Measurements from ENCODE around the gene GPAT2.
"Not testable (repeated sequence)": the region's sequence is repeated elsewhere in the genome, so short reads cannot be mapped to it uniquely, and the experiment has no call there.

Gene GPAT2

GRCh38 chr2:96034792-96035191 lies at the start of gene GPAT2:
Gene GPAT2, minus strand, starts transcription at chr2:96034916. Its CDS starts 2,557 bp downstream, at chr2:96032359.
- not testable (repeated sequence) for DNase-seq

DNA sequence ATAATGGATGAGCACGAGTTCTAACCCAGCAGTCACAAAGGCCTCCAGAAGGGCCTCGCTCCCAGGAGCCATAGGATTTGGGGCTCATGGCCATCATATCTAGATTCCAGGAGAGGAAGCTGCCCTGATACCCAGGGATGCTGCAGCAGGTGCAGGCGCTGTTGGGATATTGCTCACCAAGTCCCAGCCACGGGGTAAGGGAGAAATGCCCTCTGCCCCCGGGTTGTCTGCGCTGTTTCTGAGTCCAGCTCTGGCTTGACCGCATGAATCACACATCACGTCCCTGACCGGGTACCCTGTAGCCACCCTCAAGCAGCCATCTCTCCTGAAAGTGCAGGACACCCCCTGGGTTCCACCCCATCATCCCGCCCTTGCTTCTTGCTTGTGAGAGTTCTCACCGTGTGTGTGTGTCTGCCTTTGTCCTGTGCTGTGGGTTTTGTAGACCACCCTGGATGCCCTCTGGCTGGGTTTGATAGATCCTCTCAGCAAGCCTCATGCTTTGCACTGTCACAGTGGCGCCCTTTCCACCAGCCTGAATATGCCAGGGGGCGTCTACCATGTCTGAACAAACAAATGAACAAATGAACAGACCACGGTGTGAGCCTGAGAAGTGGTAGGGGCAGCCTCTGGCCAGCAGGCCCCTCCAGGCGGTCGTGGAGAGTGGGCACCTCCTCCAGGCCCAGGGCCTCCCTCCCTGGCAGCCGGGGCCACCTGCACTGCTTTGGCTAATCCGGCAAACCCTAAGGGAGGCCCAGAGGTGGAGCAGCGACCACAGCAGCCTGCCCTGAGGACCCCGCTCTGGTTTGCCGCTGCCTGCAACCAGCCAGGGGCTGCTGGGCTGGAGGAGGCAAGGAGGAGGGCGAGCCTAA lies 49.5 kb upstream of the GPAT2 start:
- DNase-seq: no peak

DNA sequence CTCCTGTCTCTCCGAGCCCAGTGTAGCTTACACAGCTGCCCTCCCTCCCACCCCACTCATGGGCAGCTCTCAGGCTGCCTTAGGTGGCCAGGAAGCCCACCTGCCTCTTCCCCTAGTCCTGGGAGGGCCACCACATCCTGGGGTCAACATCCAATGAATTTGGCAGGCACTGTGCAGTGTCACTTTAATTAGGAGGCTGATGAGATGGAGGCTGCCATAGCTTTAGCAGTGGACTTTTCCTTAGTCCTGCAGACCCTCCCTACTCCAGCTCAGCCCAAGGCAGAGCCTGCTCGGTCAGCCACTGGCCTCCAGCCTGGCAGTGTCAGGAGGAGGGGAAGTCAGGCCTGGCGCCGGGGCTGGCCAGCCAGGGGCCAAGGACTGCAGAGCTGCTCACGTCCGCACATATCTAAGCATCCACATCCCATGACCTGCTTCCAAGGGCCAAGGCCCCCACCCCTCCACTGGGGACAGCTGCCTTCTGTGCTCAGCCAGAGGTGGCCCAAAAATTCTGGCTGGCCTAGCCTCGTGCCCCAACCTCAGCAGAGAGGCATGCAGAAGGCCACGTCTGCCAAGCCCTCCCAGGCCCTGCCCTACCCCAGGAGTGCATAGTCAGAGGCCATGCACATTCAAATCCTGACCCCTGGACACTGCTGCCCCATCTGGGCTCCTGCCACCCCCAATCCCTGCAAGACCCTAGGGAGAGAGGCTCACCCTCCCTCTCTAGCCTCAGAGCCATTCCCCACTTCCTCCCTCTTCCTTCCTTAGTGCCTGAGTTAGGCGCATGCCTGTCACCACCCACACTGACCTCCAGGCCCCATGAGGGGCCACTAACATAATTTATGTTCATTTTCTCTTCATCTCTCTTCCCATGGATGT lies 48.6 kb upstream of the GPAT2 start:
- DNase-seq: no peak

GRCh38 chr2:96082211-96083063 lies 47.7 kb upstream of the GPAT2 start:
- DNase-seq: peak; percentile 54 to 63

DNA sequence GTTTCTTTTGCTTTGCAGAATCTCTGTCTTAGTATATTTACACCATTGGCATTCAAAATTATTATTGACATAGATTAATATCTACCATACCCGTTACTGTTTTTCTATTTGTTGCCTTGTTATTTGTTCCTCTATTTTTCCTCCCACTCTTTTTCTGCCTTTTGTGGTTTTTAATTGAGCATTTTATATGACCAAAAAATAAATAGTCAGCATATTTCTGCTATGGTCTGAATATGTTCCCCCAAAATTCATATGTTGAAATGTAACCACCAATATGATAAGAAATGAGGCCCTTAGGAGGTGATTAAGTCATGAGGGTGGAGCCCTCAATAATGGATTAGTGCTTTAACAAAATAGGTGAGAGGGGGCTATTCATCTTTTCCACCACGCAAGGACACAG lies 46.3 kb upstream of the GPAT2 start:
- no peak for DNase-seq

DNA sequence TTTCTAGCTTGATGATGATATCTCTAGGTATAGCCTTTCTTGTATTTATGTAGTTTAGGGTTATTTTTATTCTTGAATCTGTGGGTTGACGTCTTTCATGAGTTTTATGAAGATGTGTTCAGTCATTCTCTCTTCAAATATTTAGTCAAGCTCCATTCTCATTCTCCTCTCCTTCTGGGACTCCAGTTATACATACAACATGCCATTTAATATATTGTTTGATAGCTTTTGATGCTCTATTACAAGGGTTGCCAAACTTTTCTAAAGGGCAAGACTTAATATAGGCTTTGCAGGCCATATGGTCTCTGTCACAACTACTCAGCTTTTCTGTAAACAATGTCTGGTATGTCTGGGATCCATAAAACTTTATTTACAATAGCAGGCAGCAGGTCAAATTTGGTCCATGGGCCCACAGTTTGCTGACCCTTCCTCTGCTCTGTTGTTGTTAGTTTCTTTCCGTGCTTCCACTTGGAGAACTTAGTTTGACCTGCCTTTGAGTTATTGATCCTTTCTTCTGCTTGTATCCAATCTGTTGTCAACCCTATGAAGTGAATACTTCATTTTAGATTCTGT lies 40.6 kb upstream of the GPAT2 start:
- no peak for DNase-seq

DNA sequence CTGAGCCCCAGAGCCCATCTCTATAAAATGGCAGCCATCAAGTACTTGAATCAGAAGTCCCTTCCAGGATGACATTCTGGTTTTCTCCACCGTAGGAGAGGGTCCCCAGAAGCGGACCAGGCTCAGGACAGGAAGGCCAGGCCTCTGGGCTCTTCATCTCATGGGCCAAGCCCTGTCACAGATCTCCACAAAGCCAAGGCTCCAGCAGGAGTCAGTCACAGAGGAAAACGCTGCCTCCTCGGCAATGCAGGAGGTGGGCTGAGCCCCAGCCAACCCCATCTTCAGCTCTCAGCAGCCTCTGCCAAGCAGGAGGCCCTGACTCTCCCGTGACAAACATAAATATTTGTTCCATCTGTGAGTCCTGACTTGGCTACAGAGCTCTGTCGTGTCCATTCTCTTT lies 39.4 kb upstream of the GPAT2 start:
- DNase-seq: no peak

DNA sequence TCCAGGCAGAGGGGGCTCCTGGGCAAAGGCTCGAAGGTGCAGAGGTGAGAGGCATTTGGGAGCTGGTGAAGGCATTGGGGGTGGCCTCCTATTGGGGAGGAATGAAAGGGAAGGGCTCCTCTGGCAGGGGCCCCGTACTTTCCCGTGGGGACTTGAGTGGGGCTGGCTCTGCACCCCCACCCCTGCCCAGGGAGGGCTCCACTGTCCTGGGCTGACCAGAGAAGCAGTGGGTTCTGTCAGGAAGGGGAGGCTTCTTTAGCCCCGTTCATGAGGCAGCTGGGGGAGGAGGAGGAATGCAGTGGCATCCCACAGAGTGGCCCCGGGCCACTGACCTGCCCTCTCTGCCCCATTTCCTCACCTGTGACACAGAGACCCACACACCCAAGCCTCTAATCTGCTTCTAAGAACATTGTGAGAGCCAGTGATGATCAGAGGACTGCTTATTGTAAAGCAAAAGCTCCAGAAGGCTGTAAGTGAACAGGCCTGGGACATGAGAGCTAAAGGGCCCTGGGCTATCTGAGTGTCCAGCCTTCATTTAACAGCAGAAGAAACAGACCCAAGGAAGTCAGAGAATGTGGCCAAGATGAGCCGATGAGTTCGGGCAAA lies 38.6 kb upstream of the GPAT2 start:
- DNase-seq: no peak

GRCh38 chr2:96072746-96073145 lies 38.0 kb upstream of the GPAT2 start:
- DNase-seq: no peak

GRCh38 chr2:96071977-96072491 lies 37.3 kb upstream of the GPAT2 start:
- not testable (repeated sequence) for DNase-seq

- DNase-seq: not testable (repeated sequence)
Measured at GRCh38 chr2:96071087-96071976, 36.6 kb upstream of the GPAT2 start.

- not testable (repeated sequence) for DNase-seq
Measured at GRCh38 chr2:96070351-96070750, 35.6 kb upstream of the GPAT2 start.

GRCh38 chr2:96069878-96070277 lies 35.2 kb upstream of the GPAT2 start:
- not testable (repeated sequence) for DNase-seq

GRCh38 chr2:96067902-96068581 lies 33.3 kb upstream of the GPAT2 start:
- DNase-seq: not testable (repeated sequence)

- DNase-seq: not testable (repeated sequence)
Measured at GRCh38 chr2:96067098-96067660, 32.5 kb upstream of the GPAT2 start.

DNA sequence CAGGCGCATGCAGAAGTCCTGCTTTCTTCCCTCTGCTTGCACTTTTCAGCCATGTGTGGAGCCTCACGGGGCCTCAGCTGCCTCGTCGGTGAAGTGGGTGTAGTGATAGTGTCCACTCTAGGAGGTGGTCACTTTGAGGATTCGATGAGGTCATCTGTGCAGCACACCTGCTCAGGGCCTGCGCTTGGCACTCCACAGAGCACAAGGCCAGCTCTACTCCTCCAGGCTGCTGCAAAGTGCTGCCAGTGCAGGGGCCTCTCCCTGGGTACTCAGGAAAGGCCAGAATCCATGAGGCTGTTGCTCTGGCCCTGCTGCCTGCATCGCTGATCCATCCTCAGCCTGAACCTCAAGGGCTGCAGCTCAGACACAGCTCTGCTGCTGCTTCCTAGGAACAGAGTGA lies 31.8 kb upstream of the GPAT2 start:
- DNase-seq: not testable (repeated sequence)

DNA sequence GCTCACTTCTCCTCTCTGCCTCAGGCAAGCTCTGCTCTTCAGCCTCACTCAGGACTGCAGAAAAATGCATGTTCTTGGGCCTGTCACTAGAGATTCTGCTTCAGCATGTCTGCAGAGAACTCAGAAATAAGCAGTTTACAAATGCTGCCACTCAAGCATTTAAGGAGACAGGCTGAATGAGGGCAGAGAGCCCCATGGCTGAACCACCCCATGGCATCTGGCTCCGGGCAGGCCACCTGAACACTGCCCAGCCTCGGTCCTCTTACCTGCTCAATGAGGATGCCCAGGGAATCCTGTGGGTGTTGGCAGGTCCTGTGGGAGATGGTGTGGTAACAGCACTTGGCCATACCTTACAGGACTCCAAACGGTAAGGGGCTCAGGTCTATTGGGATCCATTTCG lies 31.2 kb upstream of the GPAT2 start:
- DNase-seq: not testable (repeated sequence)

- no peak for DNase-seq
Measured at GRCh38 chr2:96065381-96065930, 30.7 kb upstream of the GPAT2 start.

DNA sequence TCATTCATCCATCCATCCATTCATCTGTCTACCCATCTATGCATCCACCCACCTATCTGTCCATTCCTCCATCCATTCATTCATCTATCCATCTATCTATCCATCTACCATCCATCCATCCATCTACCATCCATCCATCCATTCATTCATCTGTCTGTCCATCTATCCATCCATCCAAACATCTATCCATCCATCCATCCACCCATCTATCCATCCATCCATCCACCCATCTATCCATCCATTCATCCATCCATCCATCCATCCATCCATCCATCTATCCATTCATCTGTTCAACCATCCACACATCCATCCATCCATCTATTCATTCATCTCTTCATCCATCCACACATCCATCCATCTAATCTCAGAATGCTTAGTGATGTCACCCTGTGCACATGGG lies 30.0 kb upstream of the GPAT2 start:
- DNase-seq: not testable (repeated sequence)
